GM12878 (cell line): Measurements from ENCODE around the gene MROH2A. TPM values are rescaled to one million over a fixed set of nuclear protein-coding genes. Genes with fewer than 3 reads are reported as not detected.

Source experiments
- ATAC-seq: fragments of 200-7000 bp; cut with Tn5 transposase; 3 replicates; pipeline ENCODE4 v1.9.1; 2020; ENCODE audit warnings: mild to moderate bottlenecking, moderate library complexity
- BruUV-seq: library from RNA; stranded (reverse); fragments of 400-500 nt; replicated peaks from 2 replicates; lab custom pipeline; 2021; lab: Mats Ljungman, UMichigan
- CTCF ChIA-PET: fragments of 300-600 bp; sonication (Branson Sonifier 250); formaldehyde crosslinking; extraction: SDS; loops from one replicate; lab custom pipeline; 2021; ENCODE audit warnings: inconsistent platforms; lab: Yijun Ruan, JAX
- POLR2A ChIA-PET: fragments of 350-600 bp; formaldehyde crosslinking; extraction: SDS; loops from one replicate; lab custom pipeline; 2021; ENCODE audit warnings: inconsistent platforms; lab: Charles Lee
- RAD21 ChIA-PET: fragments of 300-600 bp; sonication (Branson Sonifier 250); formaldehyde crosslinking; loops from one replicate; lab custom pipeline; 2023; ENCODE audit warnings: antibody characterized with exemption; ENCODE audit not compliant: unreplicated experiment; lab: Charles Lee
- SMC1A ChIA-PET: fragments of 300-600 bp; sonication (Branson Sonifier 250); formaldehyde crosslinking; loops from one replicate; lab custom pipeline; 2023; ENCODE audit not compliant: unreplicated experiment, uncharacterized antibody; lab: Charles Lee
- DNase-seq: peaks from one replicate; pipeline ENCODE4 v3.0.0-alpha.2; 2011; ENCODE audit warnings: low read depth, low spot score
- FAIRE-seq: peaks from 3 replicates; lab custom pipeline; 2011; peaks lifted over from hg19 to GRCh38; lab: Jason Lieb, UNC
- H2AFZ ChIP-seq: 2 replicates; pipeline ENCODE4 v1.6.0; 2011; ENCODE audit warnings: low read depth, low read length, control low read depth; ENCODE audit not compliant: control insufficient read depth
- H3K27ac ChIP-seq: 2 replicates; pipeline ENCODE4 v1.5.1; 2011; ENCODE audit warnings: control low read depth; ENCODE audit not compliant: control insufficient read depth, insufficient read depth
- H3K27me3 ChIP-seq, 2 experiments: replicated peaks in 1 of 2; 2 replicates each; pipeline versions ENCODE4 v1.6.0 to v1.6.1; 2011; ENCODE audit warnings: low read length in 1 of 2; ENCODE audit not compliant: control insufficient read depth in 2 of 2, insufficient read depth in 2 of 2
- H3K36me3 ChIP-seq, 2 experiments: 2 replicates each; pipeline ENCODE4 v1.5.1; 2011; ENCODE audit warnings: low read length in 1 of 2; ENCODE audit not compliant: control insufficient read depth in 2 of 2, insufficient read depth in 2 of 2
- H3K4me1 ChIP-seq: 2 replicates; pipeline ENCODE4 v1.6.1; 2011; ENCODE audit warnings: mild to moderate bottlenecking, low read length, moderate library complexity, mixed read lengths; ENCODE audit not compliant: control insufficient read depth, insufficient read depth
- H3K4me2 ChIP-seq: 2 replicates; pipeline ENCODE4 v1.6.0; 2011; ENCODE audit warnings: control low read depth; ENCODE audit not compliant: control insufficient read depth, insufficient read depth
- H3K4me3 ChIP-seq: fragments of 200-600 bp; sonication (generic); 2 replicates; pipeline ENCODE4 v1.5.1; 2016
- H3K79me2 ChIP-seq: 2 replicates; pipeline ENCODE4 v1.6.0; 2011; ENCODE audit warnings: low read length; ENCODE audit not compliant: control insufficient read depth, insufficient read depth
- H3K9ac ChIP-seq: 2 replicates; pipeline ENCODE4 v1.8.0; 2011; ENCODE audit warnings: low read length, control low read depth, mixed read lengths; ENCODE audit not compliant: control insufficient read depth, insufficient read depth
- H3K9me3 ChIP-seq: replicated peaks from 3 replicates; pipeline ENCODE4 v1.5.1; 2011; ENCODE audit warnings: mild to moderate bottlenecking, low read length; ENCODE audit not compliant: control insufficient read depth, insufficient read depth
- H4K20me1 ChIP-seq: 2 replicates; pipeline ENCODE4 v1.6.0; 2011; ENCODE audit not compliant: control insufficient read depth, insufficient read depth
- BACH1 ChIP-seq: fragments of 450-650 bp; IDR thresholded peaks from 2 replicates; pipeline ENCODE4 v1.6.1; 2017; ENCODE audit warnings: mild to moderate bottlenecking, borderline replicate concordance
- POLR2A ChIP-seq: IDR thresholded peaks from 2 replicates; pipeline ENCODE4 v1.6.1; 2011; ENCODE audit warnings: low read depth, mild to moderate bottlenecking, low read length
- SUPT20H ChIP-seq: IDR thresholded peaks from 2 replicates; pipeline ENCODE4 v1.6.1; 2011; ENCODE audit warnings: low read depth, mild to moderate bottlenecking, low read length, moderate library complexity, borderline replicate concordance; ENCODE audit not compliant: control insufficient read depth
- TBL1XR1 ChIP-seq: IDR thresholded peaks from 2 replicates; pipeline ENCODE4 v1.6.1; 2012; ENCODE audit warnings: low read depth, low read length, improper control_type of control experiment
- WGBS: methylation state at CpG from one replicate; pipeline ENCODE4 v1.1.6; 2016; ENCODE audit warnings: low lambda C conversion rate; ENCODE audit not compliant: insufficient replicate concordance, insufficient coverage; ENCODE audit errors: missing lambda C conversion rate; 5-methylcytosine and 5-hydroxymethylcytosine counted together
- in situ Hi-C: fragments of 300-500 bp; cut with MboI; formaldehyde crosslinking; loops from 9 replicates; pipeline ENCODE4 v1.14.3; 2018; ENCODE audit warnings: mixed read lengths
- intact Hi-C: fragments of 100-400 bp; cut with micrococcal nuclease; formaldehyde crosslinking; loops from one replicate; pipeline ENCODE4 v1.14.2; 2022; ENCODE audit not compliant: unreplicated experiment
- polyA plus RNA-seq, 11 experiments: library from polyadenylated mRNA; depleted of rRNA in 4 of 11; unstranded in 6 of 11; stranded (reverse) in 5 of 11; fragments of >200 nt; fragmentation: Nextera tagmentation in 4 of 11; fragmentation: Illumina TruSeq in 1 of 11; extraction: Ambion mirVana in 4 of 11; extraction: Trizol in 1 of 11; gene quantifications; 1 replicate in 1 of 11; 2 replicates in 10 of 11; pipeline versions ENCODE4 v1.2.1 to v1.2.3, GENCODE V29; 2011 to 2016; ENCODE audit warnings: inconsistent platforms in 2 of 11, missing spikeins in 2 of 11, low read depth in 1 of 11
- total RNA-seq, 4 experiments: library from RNA; depleted of rRNA in 3 of 4; stranded (reverse); fragments of >200 nt in 3 of 4; fragmentation: Illumina TruSeq in 1 of 4; extraction: Trizol in 1 of 4; gene quantifications; 2 replicates each; pipeline versions ENCODE4 v1.2.1 to v1.2.3, GENCODE V29; 2013 to 2021
- TF ChIP-seq, protein P1 (sequence below): fragments of 450-650 bp; IDR thresholded peaks from 2 replicates; pipeline ENCODE4 v1.6.1; 2017; ENCODE audit warnings: mild to moderate bottlenecking, low read depth, inconsistent platforms; ENCODE audit not compliant: poor library complexity, severe bottlenecking

Gene MROH2A
- total and polyA plus RNA-seq, 10 of the 15 experiments (the other 5 are each of a cell fraction or from before 2014, with no cell fraction given) = not detected

GRCh38 chr2:233847248-233847898 is 69.2 kb downstream of the MROH2A start (continued):
- TF ChIP-seq, protein P1, sequence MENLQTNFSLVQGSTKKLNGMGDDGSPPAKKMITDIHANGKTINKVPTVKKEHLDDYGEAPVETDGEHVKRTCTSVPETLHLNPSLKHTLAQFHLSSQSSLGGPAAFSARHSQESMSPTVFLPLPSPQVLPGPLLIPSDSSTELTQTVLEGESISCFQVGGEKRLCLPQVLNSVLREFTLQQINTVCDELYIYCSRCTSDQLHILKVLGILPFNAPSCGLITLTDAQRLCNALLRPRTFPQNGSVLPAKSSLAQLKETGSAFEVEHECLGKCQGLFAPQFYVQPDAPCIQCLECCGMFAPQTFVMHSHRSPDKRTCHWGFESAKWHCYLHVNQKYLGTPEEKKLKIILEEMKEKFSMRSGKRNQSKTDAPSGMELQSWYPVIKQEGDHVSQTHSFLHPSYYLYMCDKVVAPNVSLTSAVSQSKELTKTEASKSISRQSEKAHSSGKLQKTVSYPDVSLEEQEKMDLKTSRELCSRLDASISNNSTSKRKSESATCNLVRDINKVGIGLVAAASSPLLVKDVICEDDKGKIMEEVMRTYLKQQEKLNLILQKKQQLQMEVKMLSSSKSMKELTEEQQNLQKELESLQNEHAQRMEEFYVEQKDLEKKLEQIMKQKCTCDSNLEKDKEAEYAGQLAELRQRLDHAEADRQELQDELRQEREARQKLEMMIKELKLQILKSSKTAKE = no peak

- Histone ChIP-seq H4K20me1 (0 out of 2 replicates have a peak, but pooled peaks cover 2% of the 10 kb centered on the region), H3K4me2 (no peak overlapping the region), H3K36me3 (peaks cover 39 to 41% of the 10 kb centered on the region in 2 experiments), H3K9ac (no peak overlapping the region), H3K79me2 (peaks cover 33% of the 10 kb centered on the region), H3K27me3 (no peaks in the 10 kb centered on the region), H3K27ac (no peak overlapping the region), H2AFZ (no peak overlapping the region), H3K9me3 (no peaks in the 10 kb centered on the region)
- in situ Hi-C loops (no loop called here), intact Hi-C loops (no loop called here)
- BruUV-seq = no TSS peak
- ChIA-PET SMC1A (interaction anchor here (0.8 kb wide), 1 partner anchor 13 kb away, joined by 3 read pairs; no protein-coding TSS in a partner anchor), CTCF (no interaction called here)
- ATAC-seq = no peak
- FAIRE-seq = no peak
- 92% methylated on average over 12 of the region's 13 CpGs for whole genome bisulfite sequencing
- TF ChIP-seq BACH1 (no peak), TBL1XR1 (no peak), SUPT20H (no peak), POLR2A (peak; percentile 33; the same call in 1 of the 2 replicates)
- TF ChIP-seq, all 136 proteins: peak for 1
- ChIA-PET POLR2A (no interaction called here), RAD21 (no interaction called here)
- no peak for DNase-seq
- H3K4me1 ChIP-seq = peaks cover 7% of the 10 kb centered on the region; the same call in 1 of the 2 replicates
- no peak overlapping the region for H3K4me3 ChIP-seq
Observed at GRCh38 chr2:233848276-233848675, 70.1 kb downstream of the MROH2A start.
